Motor neuron (in vitro differentiated cells): ENCODE measurements around the gene RHD. TPM values are rescaled to one million over a fixed set of nuclear protein-coding genes. Genes with fewer than 3 reads are reported as not detected.
"Not testable (repeated sequence)": the region's sequence is repeated elsewhere in the genome, so short reads cannot be mapped to it uniquely, and the experiment has no call there.

Source experiments
- ATAC-seq, 8 experiments: fragments of 200-7000 bp; cut with Tn5 transposase; replicated peaks in 6 of 8; 2 replicates each; pipeline ENCODE4 v1.8.0; 2021; ENCODE audit warnings: mild to moderate bottlenecking in 8 of 8, moderate library complexity in 8 of 8
- H3K27ac ChIP-seq, 2 donors: fragments of 250-450 bp; sonication (Bioruptor Pico); 2 replicates each; pipeline ENCODE4 v1.9.0; 2021; ENCODE audit warnings: antibody characterized with exemption in 2 of 2, mild to moderate bottlenecking in 2 of 2, moderate library complexity in 1 of 2
- H3K4me1 ChIP-seq, 2 donors: fragments of 250-450 bp; sonication (Bioruptor Pico); replicated peaks in 1 of 2; 2 replicates each; pipeline ENCODE4 v1.6.1; 2021; ENCODE audit warnings: antibody characterized with exemption in 2 of 2, mild to moderate bottlenecking in 2 of 2, moderate library complexity in 1 of 2
- H3K4me3 ChIP-seq, 5 donors: fragments of 250-450 bp; sonication (Bioruptor Pico); 2 replicates each; pipeline ENCODE4 v1.9.0; 2021; ENCODE audit warnings: antibody characterized with exemption in 5 of 5, mild to moderate bottlenecking in 5 of 5, moderate library complexity in 4 of 5
- WGBS, 10 experiments: fragments of 450-650 bp; shearing (Covaris generic); methylation state at CpG; one replicate each; pipeline ENCODE4 v1.0.0; 2022; 5-methylcytosine and 5-hydroxymethylcytosine counted together
- in situ Hi-C, 9 experiments: fragments of 400-800 bp; cut with MboI; loops; one replicate each; pipeline ENCODE4 v1.15.0; 2021; ENCODE audit warnings: low sequenced_read_pairs in 9 of 9, low pct_unique_long_range_greater_than_20kb in 2 of 9; ENCODE audit not compliant: unreplicated experiment in 9 of 9
- total RNA-seq, 8 experiments: library from RNA; unstranded; fragments of 300-600 nt; gene quantifications; 2 replicates each; pipeline versions ENCODE4 v1.2.3 to v1.2.4, GENCODE V29; 2022

The RHD gene
- total RNA-seq = 1 to 10 TPM in 1 of 8 experiments, under 1 TPM in 7; 0.10 to 1.1 (median 0.44) TPM

DNA sequence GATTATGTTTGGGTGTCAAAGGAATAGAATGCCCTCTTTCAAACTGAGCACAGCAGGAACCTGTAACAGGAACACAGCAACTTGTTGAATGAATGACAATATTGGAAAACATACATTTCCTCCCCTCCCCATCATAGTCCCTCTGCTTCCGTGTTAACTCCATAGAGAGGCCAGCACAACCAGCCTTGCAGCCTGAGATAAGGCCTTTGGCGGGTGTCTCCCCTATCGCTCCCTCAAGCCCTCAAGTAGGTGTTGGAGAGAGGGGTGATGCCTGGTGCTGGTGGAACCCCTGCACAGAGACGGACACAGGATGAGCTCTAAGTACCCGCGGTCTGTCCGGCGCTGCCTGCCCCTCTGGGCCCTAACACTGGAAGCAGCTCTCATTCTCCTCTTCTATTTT, at the start of gene RHD:
TSS of gene RHD (plus strand) at position 272 of the 400 bp plus-strand sequence. CDS start at position 311, 39 bp downstream.
- ATAC-seq, H3K4me1 ChIP-seq, H3K4me3 ChIP-seq, H3K27ac ChIP-seq, in situ Hi-C loops: not testable (repeated sequence)
- WGBS, 10 experiments = 83% methylated on average over 5 of the region's 8 CpGs; no CpG with 5 or more reads in 9 of the 10 experiments

DNA sequence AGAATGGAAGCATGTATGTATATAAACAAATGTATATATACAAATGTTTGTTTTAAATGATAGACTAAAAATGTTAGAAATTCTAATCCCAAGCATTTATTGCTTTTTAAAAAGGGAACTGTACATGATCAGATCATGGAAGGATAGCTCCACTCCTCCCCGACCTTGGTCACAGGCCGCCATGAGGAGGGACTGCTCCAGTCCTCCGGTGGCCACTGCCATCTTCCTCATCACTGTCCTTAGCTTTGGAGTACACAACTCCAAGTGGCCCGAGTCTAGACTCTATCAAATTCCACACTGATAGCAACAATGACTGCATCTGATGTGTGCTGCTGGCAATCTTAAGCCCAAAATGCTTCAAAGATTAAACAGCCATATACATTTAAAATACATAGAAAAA, 49.7 kb upstream of the RHD start:
- WGBS, 10 experiments = 65 to 100% (median 92%) methylated on average over 2 to 4 of the region's 4 CpGs; no CpG with 5 or more reads in 3 of the 10 experiments
- Histone ChIP-seq H3K4me1 (no peaks in the 10 kb centered on the region), H3K27ac (no peak overlapping the region), H3K4me3 (no peak overlapping the region)
- ATAC-seq = no peak
- in situ Hi-C loops = loop anchor here in 5 of 9 experiments (25.0 kb wide), 3 partner anchors 285 to 535 kb away; partner anchors contain the start of gene RUNX3 (in 3 of the 5)

DNA sequence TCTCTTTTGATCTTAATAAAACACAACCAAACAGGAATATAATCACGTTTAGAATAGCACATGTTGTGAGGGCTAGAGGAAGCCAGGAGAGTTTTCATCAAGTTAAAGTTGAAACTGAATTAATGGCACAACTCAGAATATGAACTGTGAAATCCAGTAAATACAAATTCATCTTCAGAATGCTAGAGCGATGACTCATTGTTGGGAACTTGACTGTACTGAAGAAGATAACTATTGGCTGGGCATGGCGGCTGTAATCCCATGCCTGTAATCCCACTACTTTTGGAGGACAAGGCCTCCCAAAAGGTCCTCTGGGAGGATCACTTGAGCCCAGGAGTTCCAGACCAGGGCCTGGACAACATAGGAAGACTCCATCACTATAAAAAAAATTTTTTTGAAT, 48.8 kb upstream of the RHD start:
- H3K27ac ChIP-seq = no peak overlapping the region
- no peak overlapping the region for H3K4me3 ChIP-seq
- ATAC-seq = peak in 1 of 8 experiments; percentile 63
- WGBS, 10 experiments = 14 to 100% (median 84%) methylated on average over 1 to 3 of the region's 3 CpGs; no CpG with 5 or more reads in 1 of the 10 experiments
- no peaks in the 10 kb centered on the region for H3K4me1 ChIP-seq
- in situ Hi-C loops = loop anchor here in 5 of 9 experiments (25.0 kb wide), 3 partner anchors 286 to 536 kb away; partner anchors contain the start of gene RUNX3 (in 3 of the 5)

DNA sequence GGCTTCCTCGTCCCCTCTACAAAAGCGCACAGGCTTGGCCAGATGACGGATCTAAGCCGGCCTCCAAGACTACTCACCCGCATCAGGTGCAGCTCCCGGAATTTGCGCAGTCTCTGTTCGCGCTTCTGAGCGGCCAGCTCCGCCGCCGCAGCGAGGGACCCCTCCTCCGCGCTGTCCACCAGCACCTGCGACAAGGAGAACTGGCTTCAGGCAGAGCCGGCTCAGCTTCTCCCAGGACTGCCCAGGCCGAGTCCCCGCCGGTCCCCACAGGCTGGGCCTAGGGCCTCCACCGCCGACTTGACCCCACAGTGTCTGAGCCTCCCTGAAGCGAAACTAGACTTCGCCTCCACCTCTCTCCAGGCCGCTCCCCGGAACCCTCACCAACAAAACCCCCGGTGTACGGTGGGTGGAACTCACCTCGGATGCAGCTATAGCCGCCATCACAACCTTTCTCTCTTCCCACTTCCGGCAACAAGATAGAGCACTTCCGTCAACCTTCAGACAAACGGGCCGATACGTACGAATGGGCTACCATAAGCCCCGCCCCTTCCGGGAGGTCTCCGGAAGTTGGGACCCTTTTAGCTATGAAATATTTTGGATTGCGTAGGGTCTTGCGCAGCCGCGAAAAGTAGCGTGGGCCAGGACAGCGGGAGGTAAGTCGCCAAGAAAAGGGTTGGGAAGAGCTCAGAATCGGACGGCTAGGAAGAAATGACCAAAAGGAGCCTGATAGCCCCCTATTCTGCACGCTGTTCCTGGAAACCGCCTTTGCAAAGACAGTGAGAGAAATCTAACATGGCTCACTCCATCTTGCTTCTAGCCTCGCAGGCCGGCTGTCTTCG, 40.1 kb upstream of the RHD start, which contains the start of gene SYF2:
TSS of gene SYF2 (minus strand) at position 476 of the 839 bp plus-strand sequence. CDS start at position 441, 35 bp downstream.
- peak within 1 kb of the TSS; percentile 79 to 91 for H3K27ac ChIP-seq
- in situ Hi-C loops = loop anchor here in 2 of 9 experiments (25.0 kb wide), 1 partner anchor 580 kb away; the partner anchor contains the start of genes MTFR1L (in 2 of the 2) and SELENON (in 2 of the 2)
- ATAC-seq = peak; percentile 82 to 94 (median 92)
- peaks cover 8 to 15% of the 10 kb centered on the region in 2 donors for H3K4me1 ChIP-seq
- peak within 1 kb of the TSS; percentile 65 to 89 (median 71) for H3K4me3 ChIP-seq
- WGBS, 10 experiments = 0 to 3% (median 1%) methylated on average over 9 to 38 of the region's 54 CpGs; no CpG with 5 or more reads in 2 of the 10 experiments

DNA sequence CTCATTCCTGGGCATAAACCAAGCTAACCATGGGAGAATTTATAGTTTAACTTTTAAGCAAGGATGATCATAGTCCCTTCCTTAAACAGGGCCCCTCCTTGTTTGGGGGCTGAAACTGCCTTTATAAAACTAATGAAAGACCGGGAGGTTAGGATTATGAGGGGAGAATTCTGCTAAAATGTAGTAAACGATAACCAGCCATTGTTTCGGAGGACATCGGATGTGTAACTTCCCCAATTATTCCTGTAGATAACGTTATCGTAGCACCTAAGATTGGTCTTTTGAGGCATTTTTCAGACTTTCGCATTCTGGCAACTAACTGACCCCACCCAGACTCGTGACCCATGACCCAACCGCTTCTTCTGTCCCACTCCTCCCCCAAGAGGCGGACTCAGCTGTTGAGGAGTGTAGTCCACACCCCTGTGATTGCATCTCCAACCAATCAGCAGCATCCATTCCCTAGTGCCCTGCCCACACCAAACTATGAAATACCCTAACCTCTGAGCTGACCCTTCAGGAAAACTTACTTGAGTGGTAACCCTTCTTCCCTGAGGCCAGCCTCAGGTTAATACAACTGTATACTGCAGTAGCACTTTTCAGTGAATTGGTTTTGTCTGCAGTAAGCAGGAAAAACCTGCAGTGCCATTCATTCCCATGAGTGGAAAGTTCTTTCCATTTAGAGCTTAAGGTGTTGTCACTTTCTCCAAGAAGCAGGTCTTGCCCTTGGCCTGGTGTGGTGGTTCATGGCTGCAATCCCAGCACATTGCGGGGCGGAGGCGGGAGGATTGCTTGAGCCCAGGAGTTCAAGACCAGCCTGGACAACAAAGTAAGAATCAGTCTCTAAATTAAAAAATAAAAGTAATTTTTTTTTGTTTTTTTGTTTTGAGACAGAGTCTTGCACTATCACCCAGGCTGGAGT, 39.2 kb upstream of the RHD start:
- in situ Hi-C loops = loop anchor here in 2 of 9 experiments (25.0 kb wide), 1 partner anchor 579 kb away; the partner anchor contains the start of genes MTFR1L (in 2 of the 2) and SELENON (in 2 of the 2)
- ATAC-seq = peak; percentile 55 to 81 (median 70)

DNA sequence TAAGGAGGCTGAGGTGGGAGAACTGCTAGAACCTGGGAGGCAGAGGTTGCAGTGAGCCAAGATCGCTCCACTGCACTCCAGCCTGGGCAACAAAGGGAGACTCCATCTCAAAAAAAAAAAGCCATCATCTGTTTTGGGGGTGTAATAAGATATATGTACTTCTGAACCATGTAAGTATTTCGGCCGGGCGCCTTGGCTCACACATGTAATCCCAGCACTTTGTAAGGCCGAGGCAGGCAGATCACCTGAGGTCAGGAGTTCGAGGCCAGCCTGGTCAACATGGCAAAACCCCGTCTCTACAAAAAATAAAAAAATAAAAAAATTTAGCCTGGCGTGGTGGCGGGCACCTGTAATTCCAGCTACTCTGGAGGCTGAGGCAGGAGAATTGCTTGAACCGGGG, 36.9 kb upstream of the RHD start:
- H3K4me3 ChIP-seq, H3K27ac ChIP-seq, ATAC-seq: not testable (repeated sequence)
- H3K4me1 ChIP-seq = peaks cover 8 to 20% of the 10 kb centered on the region in 2 donors
- in situ Hi-C loops = loop anchor here in 2 of 9 experiments (25.0 kb wide), 1 partner anchor 577 kb away; the partner anchor contains the start of genes MTFR1L (in 2 of the 2) and SELENON (in 2 of the 2)
- 94 to 100% (median 97%) methylated on average over 2 to 10 of the region's 10 CpGs for WGBS, 10 experiments

More for the DNA sequence above, 39.2 kb upstream of the RHD start:
- H3K27ac ChIP-seq = peak overlapping the region; percentile 79 to 91
- WGBS, 10 experiments = 0 to 100% (median 14%) methylated on average over 3 to 13 of the region's 13 CpGs; no CpG with 5 or more reads in 2 of the 10 experiments
- H3K4me1 ChIP-seq = peaks cover 8 to 15% of the 10 kb centered on the region in 2 donors
- H3K4me3 ChIP-seq = peak overlapping the region; percentile 65 to 89 (median 71)

DNA sequence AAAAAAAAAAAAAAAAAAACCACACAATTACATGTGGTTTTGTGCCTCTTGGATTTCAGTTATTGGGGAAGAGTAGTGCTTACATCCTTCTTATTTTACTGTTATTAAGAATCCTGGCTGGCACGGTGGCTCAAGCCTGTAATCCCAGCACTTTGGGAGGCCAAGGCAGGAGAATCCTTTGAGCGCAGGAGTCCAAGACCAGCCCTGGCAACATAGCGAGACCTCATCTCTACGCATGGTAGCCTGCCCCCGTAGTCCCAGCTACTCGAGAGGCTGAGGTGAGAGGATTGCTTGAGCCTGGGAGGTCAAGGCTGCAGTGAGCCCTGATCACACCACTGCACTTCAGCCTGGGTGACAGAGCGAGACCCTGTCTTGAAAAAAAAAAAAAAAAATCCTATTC, 36.0 kb upstream of the RHD start:
- WGBS, 10 experiments = 98 to 100% (median 100%) methylated on average over 1 to 7 of the region's 7 CpGs; no CpG with 5 or more reads in 4 of the 10 experiments
- H3K4me3 ChIP-seq, H3K27ac ChIP-seq, ATAC-seq: not testable (repeated sequence)
- peaks cover 14 to 28% of the 10 kb centered on the region in 2 donors for H3K4me1 ChIP-seq
- in situ Hi-C loops = loop anchor here in 2 of 9 experiments (25.0 kb wide), 1 partner anchor 576 kb away; the partner anchor contains the start of genes MTFR1L (in 2 of the 2) and SELENON (in 2 of the 2)

DNA sequence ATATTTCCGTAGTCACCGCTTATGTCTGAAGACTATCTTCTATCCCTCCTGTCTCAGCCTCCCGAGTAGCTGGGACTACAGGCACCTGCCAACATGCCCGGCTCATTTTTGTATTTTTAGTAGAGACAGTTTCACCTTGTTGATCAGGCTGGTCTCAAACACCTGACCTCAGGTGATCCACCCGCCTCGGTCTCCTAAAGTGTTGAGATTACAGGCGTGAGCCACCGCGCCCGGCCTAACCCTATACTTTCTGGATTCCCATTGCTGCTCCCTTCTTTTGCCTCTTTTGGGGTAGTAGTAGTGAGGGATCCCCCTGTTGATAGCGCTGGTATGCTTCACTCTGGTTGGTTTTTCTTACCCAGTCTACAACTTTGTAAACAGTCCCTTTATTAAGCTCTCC, 34.3 kb upstream of the RHD start:
- Histone ChIP-seq H3K4me3 (no peak overlapping the region), H3K4me1 (peaks cover 14 to 24% of the 10 kb centered on the region in 2 donors), H3K27ac (no peak overlapping the region)
- 67 to 100% (median 98%) methylated on average over 1 to 10 of the region's 11 CpGs; no CpG with 5 or more reads in 1 of the 10 experiments for WGBS, 10 experiments
- in situ Hi-C loops = loop anchor here in 2 of 9 experiments (25.0 kb wide), 1 partner anchor 574 kb away; the partner anchor contains the start of genes MTFR1L (in 2 of the 2) and SELENON (in 2 of the 2)
- no peak for ATAC-seq

DNA sequence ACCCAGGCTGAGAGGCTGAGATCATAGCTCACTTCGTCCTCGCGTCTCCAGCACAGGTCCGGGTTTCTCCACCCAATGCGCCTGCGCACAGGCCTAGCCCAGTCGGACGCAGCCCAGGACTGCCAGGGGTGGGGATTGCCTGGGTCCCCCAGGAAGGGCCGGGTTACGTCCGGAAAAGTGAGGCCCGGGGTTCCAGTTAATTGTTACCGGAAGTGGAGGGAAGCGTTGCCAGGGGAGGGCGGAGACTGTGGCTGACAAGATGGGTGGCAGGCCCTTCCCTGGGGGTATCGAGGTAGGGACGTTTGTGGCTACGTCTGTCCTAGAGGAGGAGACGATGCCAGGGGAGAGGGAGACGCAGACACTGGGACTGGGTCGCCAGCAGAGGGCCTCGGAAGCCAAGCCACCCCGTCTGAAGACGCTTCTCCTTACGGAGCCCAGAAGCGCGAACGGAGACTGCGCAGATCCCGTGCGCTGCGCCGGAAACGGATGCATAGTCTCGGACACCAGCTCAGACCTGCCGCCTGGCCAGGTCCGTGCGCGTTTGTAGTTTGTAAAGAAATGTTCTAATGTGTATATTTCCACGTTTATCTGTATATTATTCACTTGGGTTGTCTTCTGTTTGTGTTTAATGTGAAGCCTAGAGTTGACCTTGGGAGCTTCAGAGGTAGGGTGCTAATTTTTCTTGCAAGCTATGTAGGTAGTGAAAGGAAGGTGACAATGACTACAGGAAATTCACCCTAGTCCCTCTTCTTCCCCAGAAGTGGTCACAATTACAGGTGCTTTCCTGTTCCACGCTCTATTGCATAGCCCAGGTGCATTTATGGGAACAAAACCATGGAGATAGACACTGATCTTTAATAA, 32.4 kb upstream of the RHD start:
- 0 to 100% (median 4%) methylated on average over 1 to 33 of the region's 41 CpGs; no CpG with 5 or more reads in 2 of the 10 experiments for WGBS, 10 experiments
- H3K4me3 ChIP-seq = peak overlapping the region; percentile 30 to 48 (median 41)
- peak overlapping the region; percentile 81 to 83 for H3K27ac ChIP-seq
- peaks cover 6 to 14% of the 10 kb centered on the region in 2 donors for H3K4me1 ChIP-seq
- peak; percentile 86 to 93 (median 91) for ATAC-seq
- in situ Hi-C loops = loop anchor here in 2 of 9 experiments (25.0 kb wide), 1 partner anchor 572 kb away; the partner anchor contains the start of genes MTFR1L (in 2 of the 2) and SELENON (in 2 of the 2)

DNA sequence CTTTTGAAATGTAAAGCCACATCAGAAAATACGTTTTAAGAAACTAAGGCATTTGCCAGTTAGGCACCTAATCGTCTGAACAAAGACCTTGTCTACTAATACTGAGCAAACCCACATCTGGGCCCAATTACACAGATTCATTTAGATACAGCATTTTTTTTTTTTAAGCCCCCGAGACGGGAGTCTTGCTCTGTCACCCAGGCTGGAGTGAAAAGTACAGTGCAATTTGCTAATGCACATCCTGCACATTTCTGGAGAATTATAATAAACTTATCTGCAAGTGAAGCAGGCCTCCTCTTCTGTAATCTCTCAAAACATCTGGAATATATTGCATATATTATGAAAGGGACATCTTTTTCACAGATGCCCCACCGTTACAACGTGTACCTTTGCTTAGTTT, 28.4 kb upstream of the RHD start:
- WGBS, 10 experiments = 9 to 100% (median 85%) methylated on average over 1 to 6 of the region's 6 CpGs
- H3K4me3 ChIP-seq = no peak overlapping the region
- H3K27ac ChIP-seq = no peak overlapping the region
- H3K4me1 ChIP-seq = peaks cover 12 to 24% of the 10 kb centered on the region in 2 donors
- in situ Hi-C loops = loop anchor here in 2 of 9 experiments (25.0 kb wide), 1 partner anchor 568 kb away; the partner anchor contains the start of genes MTFR1L (in 2 of the 2) and SELENON (in 2 of the 2)
- no peak for ATAC-seq

DNA sequence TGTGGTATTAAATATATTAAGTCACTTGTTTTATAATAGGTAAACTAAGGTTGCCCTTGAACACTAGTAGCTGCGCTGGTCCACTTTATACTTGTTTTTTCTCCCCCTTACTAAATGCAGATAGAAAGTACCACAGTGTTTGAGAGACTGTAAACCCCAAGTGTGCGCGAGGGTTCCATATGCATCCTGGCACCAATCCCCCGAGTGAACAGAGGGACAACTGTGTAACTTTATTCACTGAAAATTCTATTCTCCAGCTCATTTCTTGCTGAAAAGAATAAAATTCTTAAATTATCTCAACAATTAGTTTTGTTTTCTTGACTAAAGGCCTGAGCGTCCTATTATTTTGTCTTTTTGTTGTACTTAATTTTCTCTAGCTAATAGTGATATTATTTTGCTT, 26.9 kb upstream of the RHD start:
- no peak for ATAC-seq
- Histone ChIP-seq H3K4me3 (peak overlapping the region in 3 of 5 donors; percentile 87 to 94 (median 89)), H3K4me1 (peaks cover 12 to 19% of the 10 kb centered on the region in 2 donors), H3K27ac (no peak overlapping the region)
- 38 to 100% (median 83%) methylated on average over 1 to 5 of the region's 5 CpGs for WGBS, 10 experiments
- in situ Hi-C loops = loop anchor here in 2 of 9 experiments (25.0 kb wide), 1 partner anchor 567 kb away; the partner anchor contains the start of genes MTFR1L (in 2 of the 2) and SELENON (in 2 of the 2)
